RWPE1 (cell line): ENCODE results near the gene SNX32.

Experiments
- CTCF ChIA-PET: fragments of 350-600 bp; sonication (Branson Sonifier 250); formaldehyde crosslinking; extraction: SDS; loops from one replicate; lab custom pipeline; 2021; lab: Yijun Ruan, JAX
- POLR2A ChIA-PET: fragments of 400-600 bp; formaldehyde crosslinking; extraction: SDS; loops from one replicate; lab custom pipeline; 2020; ENCODE audit warnings: antibody characterized with exemption; ENCODE audit not compliant: low non-redundant PET; lab: Yijun Ruan, JAX
- DNase-seq: peaks from one replicate; pipeline ENCODE4 v3.0.0; 2012; ENCODE audit warnings: low spot score
- H3K27ac ChIP-seq: fragments of 450-650 bp; 2 replicates; pipeline ENCODE4 v1.5.1; 2017
- TF ChIP-seq, protein P1 (sequence below): fragments of 450-650 bp; conservative IDR thresholded peaks from 2 replicates; pipeline ENCODE4 v1.5.1; 2017; ENCODE audit warnings: low read depth, mild to moderate bottlenecking

SNX32 gene

GRCh38 chr11:65898656-65899355 is 65.0 kb downstream of the SNX32 start:
- DNase-seq, result no peak
- ChIA-PET POLR2A (interaction anchor here (1.2 to 1.7 kb wide), 4 partner anchors 9 to 17 kb away, joined by 3 to 8 read pairs (median 4); partner anchors contain the start of genes CCDC85B and FIBP), CTCF (interaction anchor here (0.7 to 1.8 kb wide), 5 partner anchors 11 to 154 kb away, joined by 3 to 14 read pairs (median 6); partner anchors contain the start of gene FIBP)
- H3K27ac ChIP-seq, result peak overlapping the region; percentile 95
- TF ChIP-seq, protein P1, sequence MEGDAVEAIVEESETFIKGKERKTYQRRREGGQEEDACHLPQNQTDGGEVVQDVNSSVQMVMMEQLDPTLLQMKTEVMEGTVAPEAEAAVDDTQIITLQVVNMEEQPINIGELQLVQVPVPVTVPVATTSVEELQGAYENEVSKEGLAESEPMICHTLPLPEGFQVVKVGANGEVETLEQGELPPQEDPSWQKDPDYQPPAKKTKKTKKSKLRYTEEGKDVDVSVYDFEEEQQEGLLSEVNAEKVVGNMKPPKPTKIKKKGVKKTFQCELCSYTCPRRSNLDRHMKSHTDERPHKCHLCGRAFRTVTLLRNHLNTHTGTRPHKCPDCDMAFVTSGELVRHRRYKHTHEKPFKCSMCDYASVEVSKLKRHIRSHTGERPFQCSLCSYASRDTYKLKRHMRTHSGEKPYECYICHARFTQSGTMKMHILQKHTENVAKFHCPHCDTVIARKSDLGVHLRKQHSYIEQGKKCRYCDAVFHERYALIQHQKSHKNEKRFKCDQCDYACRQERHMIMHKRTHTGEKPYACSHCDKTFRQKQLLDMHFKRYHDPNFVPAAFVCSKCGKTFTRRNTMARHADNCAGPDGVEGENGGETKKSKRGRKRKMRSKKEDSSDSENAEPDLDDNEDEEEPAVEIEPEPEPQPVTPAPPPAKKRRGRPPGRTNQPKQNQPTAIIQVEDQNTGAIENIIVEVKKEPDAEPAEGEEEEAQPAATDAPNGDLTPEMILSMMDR, result no peak

GRCh38 chr11:65899356-65900124 is 65.8 kb downstream of the SNX32 start:
- ChIA-PET CTCF (interaction anchor here (1.2 to 1.7 kb wide), 3 partner anchors 12 to 90 kb away, joined by 3 to 14 read pairs (median 8); partner anchors contain the start of gene FIBP), POLR2A (interaction anchor here (1.0 to 1.4 kb wide), 4 partner anchors 10 to 12 kb away, joined by 3 to 8 read pairs (median 4); partner anchors contain the start of genes CCDC85B and FIBP)
- peak; percentile 81 for DNase-seq
- TF ChIP-seq, protein P1, result no peak
- peak overlapping the region; percentile 95 for H3K27ac ChIP-seq

- TF ChIP-seq, protein P1, result no peak
- H3K27ac ChIP-seq, result peak within 1 kb of the TSS; percentile 95
- ChIA-PET CTCF (interaction anchor here (1.2 kb wide), 1 partner anchor 11 kb away, joined by 3 read pairs; no protein-coding TSS in a partner anchor), POLR2A (interaction anchor here (0.6 to 1.1 kb wide), 4 partner anchors 10 to 15 kb away, joined by 3 to 7 read pairs (median 4); partner anchors contain the start of genes CCDC85B and FIBP)
- DNase-seq, result peak; percentile 94
These were observed 66.5 kb downstream of the SNX32 start, which contains the start of gene FOSL1 for GRCh38 chr11:65900125-65900898. FOSL1 (minus strand) TSS chr11:65900388; CDS start chr11:65900339, 49 bp downstream.

- no peak for DNase-seq
- ChIA-PET POLR2A (interaction anchor here (0.6 to 1.1 kb wide), 4 partner anchors 10 to 15 kb away, joined by 3 to 7 read pairs (median 4); partner anchors contain the start of genes CCDC85B and FIBP), CTCF (interaction anchor here (1.2 kb wide), 1 partner anchor 11 kb away, joined by 3 read pairs; no protein-coding TSS in a partner anchor)
- TF ChIP-seq, protein P1, result no peak
- H3K27ac ChIP-seq, result peak overlapping the region; percentile 95
These were observed 67.1 kb downstream of the SNX32 start for GRCh38 chr11:65900899-65901180.

DNA sequence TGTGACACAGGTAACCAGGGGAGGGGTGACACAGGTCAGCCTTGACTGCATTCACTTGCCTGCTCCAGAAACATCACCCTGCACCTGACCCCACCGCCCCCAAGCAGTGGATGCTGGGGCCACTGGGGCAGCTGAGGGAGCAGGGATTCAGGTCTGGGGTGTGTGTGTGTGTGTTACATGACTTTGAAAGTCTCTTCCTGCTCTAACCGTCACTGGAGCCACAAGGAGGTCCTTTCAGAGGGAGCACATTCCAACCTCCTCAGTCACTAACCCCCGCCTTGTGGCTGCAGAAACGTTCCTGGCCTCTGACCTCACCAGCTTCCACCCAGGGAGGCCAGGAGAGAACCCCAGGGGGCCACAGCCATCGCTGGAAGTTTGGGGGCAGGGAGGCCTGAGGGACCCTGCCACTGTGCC is 69.3 kb downstream of the SNX32 start:
- CTCF ChIA-PET, result interaction anchor here (0.6 kb wide), 1 partner anchor 317 kb away, joined by 5 read pairs; no protein-coding TSS in a partner anchor
- TF ChIP-seq, protein P1, result no peak
- peak overlapping the region; percentile 73 for H3K27ac ChIP-seq

More for the DNA sequence above, 69.3 kb downstream of the SNX32 start:
- POLR2A ChIA-PET, result no interaction called here
- DNase-seq, result peak; percentile 62
